ENCODE results near the gene FBXO3.
"Not testable (repeated sequence)": the region's sequence is repeated elsewhere in the genome, so short reads cannot be mapped to it uniquely, and the experiment has no call there.

FBXO3 gene

GRCh38 chr11:33727539-33727938, 46.8 kb downstream of the FBXO3 start:
- DNase-seq (ENCODE audit: low read depth) = not testable (repeated sequence)

- no peak for DNase-seq (ENCODE audit: low read depth)
Observed at GRCh38 chr11:33725496-33725895, 48.8 kb downstream of the FBXO3 start.

GRCh38 chr11:33724644-33725035, 49.7 kb downstream of the FBXO3 start:
- no peak for DNase-seq (ENCODE audit: low read depth)

- peak; percentile 95 for DNase-seq (ENCODE audit: low read depth)
Observed at GRCh38 chr11:33723238-33723881, 51.0 kb downstream of the FBXO3 start.

- peak; percentile 86 for DNase-seq (ENCODE audit: low read depth)
Observed at GRCh38 chr11:33722590-33723234, 51.6 kb downstream of the FBXO3 start.

GRCh38 chr11:33721984-33722383, 52.3 kb downstream of the FBXO3 start:
- no peak for DNase-seq (ENCODE audit: low read depth)

- DNase-seq (ENCODE audit: low read depth) = no peak
Observed at GRCh38 chr11:33721426-33721825, 52.9 kb downstream of the FBXO3 start.

- DNase-seq (ENCODE audit: low read depth) = no peak
Observed at GRCh38 chr11:33719587-33719986, 54.7 kb downstream of the FBXO3 start.

- no peak for DNase-seq (ENCODE audit: low read depth)
Observed at GRCh38 chr11:33718440-33718839, 55.9 kb downstream of the FBXO3 start.

- DNase-seq (ENCODE audit: low read depth) = no peak
Observed at GRCh38 chr11:33716243-33716642, 58.1 kb downstream of the FBXO3 start.

GRCh38 chr11:33713856-33714398, 60.4 kb downstream of the FBXO3 start:
- no peak for DNase-seq (ENCODE audit: low read depth)

- DNase-seq (ENCODE audit: low read depth) = no peak
Observed at GRCh38 chr11:33713151-33713855, 61.0 kb downstream of the FBXO3 start.

- DNase-seq (ENCODE audit: low read depth) = no peak
Observed at GRCh38 chr11:33712436-33712835, 61.9 kb downstream of the FBXO3 start.

GRCh38 chr11:33709466-33709865, 64.9 kb downstream of the FBXO3 start:
- no peak for DNase-seq (ENCODE audit: low read depth)

GRCh38 chr11:33708985-33709384, 65.3 kb downstream of the FBXO3 start:
- no peak for DNase-seq (ENCODE audit: low read depth)

GRCh38 chr11:33707831-33708230, 66.5 kb downstream of the FBXO3 start:
- not testable (repeated sequence) for DNase-seq (ENCODE audit: low read depth)

- DNase-seq (ENCODE audit: low read depth) = no peak
Observed at GRCh38 chr11:33706966-33707365, 67.4 kb downstream of the FBXO3 start.

- DNase-seq (ENCODE audit: low read depth) = no peak
Observed at GRCh38 chr11:33706546-33706945, 67.8 kb downstream of the FBXO3 start.

- DNase-seq (ENCODE audit: low read depth) = no peak
Observed at GRCh38 chr11:33704240-33705002, 69.9 kb downstream of the FBXO3 start.

- DNase-seq (ENCODE audit: low read depth) = no peak
Observed at GRCh38 chr11:33703788-33704187, 70.5 kb downstream of the FBXO3 start.

GRCh38 chr11:33703234-33703633, 71.1 kb downstream of the FBXO3 start:
- DNase-seq (ENCODE audit: low read depth) = no peak

All from HS-27A (cell line).